Liver (tissue), 9 donors: ENCODE results near the gene FEZ2. TPM values are rescaled to one million over a fixed set of nuclear protein-coding genes. Genes with fewer than 3 reads are reported as not detected.

Experiments used
- DNase-seq: peaks from one replicate; pipeline ENCODE4 v3.0.0-alpha.2; 2017; ENCODE audit warnings: low spot score
- H3K27ac ChIP-seq, 2 donors: one replicate each; pipeline ENCODE4 v1.7.0; 2013; ENCODE audit warnings: inconsistent platforms in 2 of 2, low read length in 2 of 2, control low read depth in 1 of 2, low read depth in 1 of 2, mild to moderate bottlenecking in 1 of 2
- H3K27me3 ChIP-seq, 4 donors: one replicate each; pipeline versions ENCODE4 v1.6.1 to v1.7.0; 2013; ENCODE audit warnings: low read length in 3 of 4, inconsistent platforms in 1 of 4, mild to moderate bottlenecking in 1 of 4, moderate library complexity in 1 of 4; ENCODE audit not compliant: control insufficient read depth in 4 of 4, insufficient read depth in 4 of 4
- H3K36me3 ChIP-seq, 4 donors: one replicate each; pipeline versions ENCODE4 v1.6.1 to v1.7.0; 2013; ENCODE audit warnings: low read length in 3 of 4, mild to moderate bottlenecking in 3 of 4, low read depth in 1 of 4, moderate library complexity in 1 of 4; ENCODE audit not compliant: control insufficient read depth in 4 of 4, insufficient read depth in 3 of 4
- H3K4me1 ChIP-seq, 4 donors: one replicate each; pipeline versions ENCODE4 v1.6.1 to v1.7.0; 2013; ENCODE audit warnings: low read length in 3 of 4, mild to moderate bottlenecking in 3 of 4, moderate library complexity in 1 of 4; ENCODE audit not compliant: control insufficient read depth in 4 of 4, insufficient read depth in 4 of 4
- H3K4me3 ChIP-seq, 3 donors: one replicate each; pipeline versions ENCODE4 v1.6.1 to v1.7.0; 2013; ENCODE audit warnings: low read length in 3 of 3, control low read depth in 1 of 3, low read depth in 1 of 3, mild to moderate bottlenecking in 1 of 3
- H3K9ac ChIP-seq, 2 donors: one replicate each; pipeline ENCODE4 v1.7.0; 2013; ENCODE audit warnings: low read length in 2 of 2, mild to moderate bottlenecking in 2 of 2, moderate library complexity in 2 of 2, control low read depth in 1 of 2, low read depth in 1 of 2
- H3K9me3 ChIP-seq, 4 donors: one replicate each; pipeline versions ENCODE4 v1.6.1 to v1.7.0; 2013; ENCODE audit warnings: low read length in 3 of 4; ENCODE audit not compliant: control insufficient read depth in 4 of 4
- CTCF ChIP-seq: fragments of 150-350 bp; IDR thresholded peaks from 2 replicates; pipeline ENCODE4 v1.5.1; 2017; ENCODE audit warnings: improper control_type of control experiment, low read depth, low read length; ENCODE audit not compliant: missing input control
- EGR1 ChIP-seq, 2 donors: IDR thresholded peaks; 2 replicates each; pipeline ENCODE4 v1.6.1; 2016 to 2018; ENCODE audit warnings: antibody characterized with exemption in 2 of 2, low read depth in 2 of 2
- FOXA1 ChIP-seq: IDR thresholded peaks from 2 replicates; pipeline ENCODE4 v1.6.1; 2016; ENCODE audit warnings: antibody characterized with exemption
- GABPA ChIP-seq, 2 donors: IDR thresholded peaks in 1 of 2; conservative IDR thresholded peaks in 1 of 2; 2 replicates each; pipeline ENCODE4 v1.6.1; 2016; ENCODE audit warnings: antibody characterized with exemption in 2 of 2, mild to moderate bottlenecking in 1 of 2, moderate library complexity in 1 of 2
- HNF4A ChIP-seq, 2 donors: conservative IDR thresholded peaks; 2 replicates each; pipeline ENCODE4 v1.6.1; 2016; ENCODE audit warnings: antibody characterized with exemption in 2 of 2, mild to moderate bottlenecking in 2 of 2
- HNF4G ChIP-seq: IDR thresholded peaks from 2 replicates; pipeline ENCODE4 v1.6.1; 2016; ENCODE audit warnings: antibody characterized with exemption
- MAX ChIP-seq: IDR thresholded peaks from 2 replicates; pipeline ENCODE4 v1.6.1; 2016; ENCODE audit warnings: antibody characterized with exemption
- NR2F2 ChIP-seq: IDR thresholded peaks from 2 replicates; pipeline ENCODE4 v1.6.1; 2016; ENCODE audit warnings: antibody characterized with exemption
- RAD21 ChIP-seq, 2 donors: IDR thresholded peaks; 2 replicates each; pipeline ENCODE4 v1.6.1; 2016; ENCODE audit warnings: antibody characterized with exemption in 2 of 2, mild to moderate bottlenecking in 2 of 2
- REST ChIP-seq: IDR thresholded peaks from 2 replicates; pipeline ENCODE4 v1.6.1; 2016; ENCODE audit warnings: antibody characterized with exemption, mild to moderate bottlenecking
- RXRA ChIP-seq, 2 donors: IDR thresholded peaks; 2 replicates each; pipeline ENCODE4 v1.6.1; 2017 to 2018; ENCODE audit warnings: antibody characterized with exemption in 2 of 2, mild to moderate bottlenecking in 1 of 2
- SP1 ChIP-seq: IDR thresholded peaks from 2 replicates; pipeline ENCODE4 v1.6.1; 2018; ENCODE audit warnings: antibody characterized with exemption, mild to moderate bottlenecking
- TAF1 ChIP-seq: conservative IDR thresholded peaks from 2 replicates; pipeline ENCODE4 v1.6.1; 2016; ENCODE audit warnings: antibody characterized with exemption, mild to moderate bottlenecking
- WGBS: extraction: QIAGEN DNeasy Blood & Tissue Kit; methylation state at CpG from one replicate; pipeline ENCODE4 v1.1.7; 2013; 5-methylcytosine and 5-hydroxymethylcytosine counted together
- polyA plus RNA-seq, 2 donors: library from polyadenylated mRNA; stranded (reverse) in 1 of 2; unstranded in 1 of 2; fragments of 200-250 nt in 1 of 2; fragments of >200 nt in 1 of 2; fragmentation: Nextera tagmentation in 1 of 2; extraction: Ambion mirVana in 1 of 2; gene quantifications; one replicate each; pipeline versions ENCODE4 v1.2.1 to v1.2.3, GENCODE V29; 2013 to 2015
- total RNA-seq, 2 donors: library from RNA; depleted of rRNA; stranded (reverse); fragments of >200 nt; gene quantifications; one replicate each; pipeline ENCODE4 v1.2.3, GENCODE V29; 2014
- donor health status: healthy.
- donor health status: healthy.
- donor health status: healthy.
- donor health status: healthy.
- donor health status: healthy.

Gene FEZ2
- total and polyA plus RNA-seq, 4 donors, result 11.9 to 16.1 (median 14.1) TPM

GRCh38 chr2:36553683-36554082, 44.3 kb downstream of the FEZ2 start:
- Histone ChIP-seq H3K4me1 (no peaks in the 10 kb centered on the region), H3K27ac (no peak overlapping the region), H3K27me3 (no peaks in the 10 kb centered on the region), H3K9ac (no peak overlapping the region), H3K4me3 (no peak overlapping the region), H3K9me3 (no peaks in the 10 kb centered on the region), H3K36me3 (peaks cover 3 to 26% (median 13%) of the 10 kb centered on the region in 4 donors)
- DNase-seq, result no peak
- 67% methylated on average over 4 of the region's 4 CpGs for WGBS
- TF ChIP-seq HNF4G, result no peak

GRCh38 chr2:36550006-36550405, 48.0 kb downstream of the FEZ2 start:
- Histone ChIP-seq H3K36me3 (peaks cover 2 to 21% (median 17%) of the 10 kb centered on the region in 4 donors), H3K4me1 (no peaks in the 10 kb centered on the region), H3K27me3 (no peaks in the 10 kb centered on the region), H3K9me3 (no peaks in the 10 kb centered on the region), H3K27ac (no peak overlapping the region), H3K4me3 (no peak overlapping the region), H3K9ac (no peak overlapping the region)
- WGBS, result 97% methylated on average over 5 of the region's 5 CpGs
- TF ChIP-seq GABPA (IDR thresholded peaks at IDR 0.05 in 1 of 2, conservative IDR thresholded peaks at IDR 0.05 in 1 of 2) (no peak), MAX (no peak), CTCF (no peak), SP1 (no peak), EGR1 (IDR thresholded peaks at IDR 0.05; ENCODE audit: low read depth in 2 of 2) (no peak), REST (no peak)
- DNase-seq, result no peak

GRCh38 chr2:36549165-36549574, 48.8 kb downstream of the FEZ2 start:
- H3K4me3 ChIP-seq, result no peak overlapping the region
- H3K27ac ChIP-seq, result no peak overlapping the region
- H3K36me3 ChIP-seq, result peaks cover 2 to 24% (median 17%) of the 10 kb centered on the region in 4 donors
- H3K9me3 ChIP-seq, result no peaks in the 10 kb centered on the region
- no peak for TF ChIP-seq GABPA (IDR thresholded peaks at IDR 0.05 in 1 of 2, conservative IDR thresholded peaks at IDR 0.05 in 1 of 2)
- no peak for TF ChIP-seq HNF4A (conservative IDR thresholded peaks at IDR 0.05)
- no peak for TF ChIP-seq NR2F2
- TF ChIP-seq RXRA (IDR thresholded peaks at IDR 0.05), result no peak
- TF ChIP-seq CTCF, result no peak
- TF ChIP-seq TAF1, result no peak
- no peak for TF ChIP-seq RAD21 (IDR thresholded peaks at IDR 0.05)
- TF ChIP-seq HNF4G, result no peak
- TF ChIP-seq MAX, result no peak
- TF ChIP-seq FOXA1, result no peak
- H3K9ac ChIP-seq, result no peak overlapping the region
- 78% methylated on average over 7 of the region's 7 CpGs for WGBS
- no peak for DNase-seq
- H3K4me1 ChIP-seq, result no peaks in the 10 kb centered on the region
- H3K27me3 ChIP-seq, result no peaks in the 10 kb centered on the region
